Astrocyte (in vitro differentiated cells and primary cell): ENCODE measurements around the gene NSMCE3.

Source experiments
- CTCF ChIP-seq: IDR thresholded peaks from 2 replicates; pipeline ENCODE4 v1.5.1; 2011; ENCODE audit warnings: low read depth, mild to moderate bottlenecking, inconsistent platforms, low read length, moderate library complexity; ENCODE audit not compliant: insufficient read depth
- EZH2 ChIP-seq: IDR thresholded peaks from 2 replicates; pipeline ENCODE4 v1.6.1; 2012; ENCODE audit warnings: mild to moderate bottlenecking, low read length, inconsistent platforms; ENCODE audit not compliant: insufficient read depth

DNA sequence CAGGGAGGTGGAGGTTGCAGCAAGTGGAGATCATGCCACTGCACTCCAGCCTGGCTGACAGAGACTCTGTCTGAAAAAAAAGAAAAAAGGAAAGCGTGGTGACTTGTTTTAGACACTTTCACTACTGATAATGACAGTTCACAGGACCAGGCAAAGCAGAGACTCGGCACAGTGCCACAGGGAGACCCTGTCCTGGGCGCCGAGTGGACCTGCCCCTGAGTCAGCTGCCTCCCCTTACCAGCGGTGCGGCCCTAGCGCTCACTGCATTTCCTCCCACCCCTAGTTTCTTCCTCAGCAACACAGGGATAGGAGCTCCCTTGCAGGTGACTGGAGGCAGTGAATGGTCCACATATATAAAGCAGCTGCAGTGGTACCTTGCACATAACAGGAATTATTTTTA, 38.7 kb upstream of the NSMCE3 start:
- TF ChIP-seq CTCF (no peak), EZH2 (no peak)
